ENCODE measurements around the gene CDRT4.

CDRT4 gene

DNA sequence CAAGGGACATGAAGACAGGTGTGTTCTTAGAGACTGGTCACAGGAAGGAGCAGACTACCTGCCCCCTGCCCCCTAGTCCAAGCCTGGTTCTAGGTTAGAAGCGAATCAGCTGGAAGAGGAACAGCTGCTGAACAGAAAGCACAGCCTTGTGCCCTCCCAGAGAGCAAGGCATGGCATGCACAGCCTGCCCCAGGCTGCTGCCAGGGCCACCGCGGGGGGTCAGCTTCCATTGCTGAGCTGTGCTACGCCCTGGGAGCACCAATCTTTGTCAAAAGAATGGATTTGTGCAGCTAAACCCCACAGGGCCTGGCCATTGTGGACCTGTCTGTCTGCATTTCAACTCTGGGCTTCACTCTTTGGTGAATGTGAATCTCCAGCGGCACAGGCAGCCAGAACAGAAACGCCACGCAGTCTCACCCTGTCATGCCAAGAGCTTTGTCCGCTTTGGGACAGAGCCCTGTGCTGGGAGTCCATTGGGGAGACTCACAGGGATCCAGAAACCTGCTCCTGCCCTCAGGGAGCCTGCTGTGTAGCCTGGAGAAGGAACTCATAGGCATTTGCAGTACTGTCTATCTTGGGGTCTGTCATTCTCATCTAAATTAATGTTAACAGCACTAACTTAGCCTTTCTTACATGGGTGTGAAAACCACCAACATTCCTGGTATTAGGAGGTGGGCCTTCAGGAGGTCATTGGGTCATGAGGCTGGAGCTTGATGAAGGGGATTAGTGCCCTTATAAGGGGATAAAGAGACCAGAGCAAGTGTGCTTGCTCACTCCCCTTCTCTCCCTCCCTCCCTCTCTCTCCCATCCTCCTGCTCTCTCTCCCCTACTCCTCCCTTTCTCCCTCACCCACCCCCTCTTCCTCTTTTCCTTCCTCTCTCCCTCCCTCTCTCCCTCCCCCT is 25.6 kb upstream of the CDRT4 start:
- no peak for DNase-seq

DNA sequence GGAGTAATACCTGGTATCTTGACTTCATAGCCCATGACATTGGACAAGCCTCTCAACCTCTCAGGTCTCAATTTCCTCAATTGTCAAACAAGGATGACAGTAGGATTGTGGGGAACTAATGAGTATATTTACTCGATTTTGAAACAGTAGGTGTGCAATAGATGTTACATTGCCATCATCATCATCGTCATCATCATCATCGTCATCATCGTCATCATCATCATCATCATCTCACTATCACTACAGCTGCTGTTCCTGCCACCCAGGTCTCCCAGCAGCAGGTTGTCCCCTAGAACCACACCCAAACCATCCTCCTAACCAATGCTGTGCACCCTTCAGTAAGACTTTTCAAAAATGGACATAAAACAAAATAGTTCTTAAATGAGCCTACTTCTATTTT is 24.8 kb upstream of the CDRT4 start:
- DNase-seq, result no peak

DNA sequence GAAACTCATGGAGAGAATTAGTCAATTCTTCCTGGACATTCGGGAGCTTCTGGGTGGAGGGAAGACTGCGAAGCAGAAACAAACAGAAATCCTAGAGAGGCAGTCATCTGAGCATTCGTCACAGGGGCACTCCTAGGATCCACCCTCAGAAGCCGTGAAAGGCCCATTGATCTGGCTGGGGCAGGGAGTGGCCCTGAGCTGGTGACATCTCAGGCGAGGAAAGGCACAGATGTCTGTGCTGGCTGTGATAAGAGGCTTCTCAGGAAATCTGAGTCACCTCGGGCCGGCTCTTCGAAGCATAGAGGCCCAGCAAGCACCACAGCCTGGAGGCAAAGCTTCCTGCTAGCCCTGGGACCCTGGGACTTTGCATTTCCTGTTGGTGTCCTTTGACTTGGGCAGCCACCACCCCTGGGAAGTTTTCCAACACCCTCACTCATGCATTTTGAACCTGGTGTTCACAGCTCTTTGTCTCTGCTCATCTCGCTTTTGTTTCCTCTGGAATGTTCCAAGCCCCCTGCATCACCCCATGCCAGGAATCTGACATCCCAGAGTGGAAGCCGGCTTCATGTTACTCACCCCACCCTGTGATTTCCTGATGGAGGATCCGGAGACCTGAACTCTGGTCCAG is 23.3 kb upstream of the CDRT4 start:
- peak; percentile 59 for DNase-seq

DNA sequence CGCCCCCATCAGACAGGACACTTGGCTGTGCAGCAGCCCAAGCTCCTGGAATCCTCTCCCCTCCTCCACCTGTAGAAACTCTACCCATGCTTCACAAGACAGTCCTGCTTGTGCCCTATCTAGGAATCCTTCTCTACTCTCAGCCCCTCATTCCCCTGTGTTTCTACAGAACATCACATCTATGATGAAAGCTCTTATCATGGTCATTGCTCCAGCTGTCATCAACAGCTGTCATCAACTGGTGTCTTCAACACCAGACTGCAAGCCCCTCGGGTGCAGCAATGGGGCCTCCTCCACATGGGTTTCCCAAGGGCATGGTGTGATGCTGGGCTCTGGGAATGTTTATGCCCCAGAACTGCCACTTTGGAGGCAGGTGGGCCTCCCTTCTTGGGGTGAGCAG is 21.1 kb upstream of the CDRT4 start:
- no peak for DNase-seq

DNA sequence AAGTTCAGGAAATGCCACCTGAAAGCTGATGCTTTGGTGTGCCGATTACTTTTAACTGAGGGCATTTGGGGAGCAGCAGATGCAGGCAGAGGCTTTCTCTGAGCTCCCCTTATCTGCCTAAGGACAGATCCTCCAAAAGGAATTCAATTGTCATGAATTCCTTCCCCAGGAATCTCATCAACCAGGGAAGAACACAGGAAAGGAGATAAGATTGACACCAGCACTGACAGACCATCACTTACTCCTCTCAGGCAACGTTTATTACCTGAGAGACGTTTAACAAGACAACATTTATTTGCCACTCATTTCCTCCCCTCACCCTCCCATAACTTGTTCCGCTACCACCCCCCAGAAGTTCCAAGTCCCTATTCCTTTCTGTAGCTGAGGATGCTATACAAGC is 17.6 kb upstream of the CDRT4 start:
- no peak for DNase-seq

DNA sequence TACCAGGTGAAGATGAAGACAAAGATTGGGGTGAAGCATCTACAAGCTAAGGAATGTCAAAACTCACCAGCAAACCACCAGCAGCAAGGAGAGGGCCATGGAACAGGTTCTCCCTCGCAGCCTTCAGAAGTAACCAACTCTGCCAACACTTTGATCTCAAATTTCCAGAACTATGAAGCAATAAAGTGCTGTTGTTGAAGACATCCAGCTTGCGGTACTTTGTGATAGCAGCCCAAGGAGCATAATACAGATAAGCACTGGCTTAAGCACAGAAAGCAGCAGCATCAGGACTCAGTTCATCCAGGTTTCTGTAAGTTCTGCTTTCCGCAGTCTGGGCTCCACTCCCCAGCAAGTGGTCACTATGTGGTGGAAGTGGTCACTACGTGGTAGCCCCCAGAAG is 16.0 kb upstream of the CDRT4 start:
- DNase-seq, result no peak

DNA sequence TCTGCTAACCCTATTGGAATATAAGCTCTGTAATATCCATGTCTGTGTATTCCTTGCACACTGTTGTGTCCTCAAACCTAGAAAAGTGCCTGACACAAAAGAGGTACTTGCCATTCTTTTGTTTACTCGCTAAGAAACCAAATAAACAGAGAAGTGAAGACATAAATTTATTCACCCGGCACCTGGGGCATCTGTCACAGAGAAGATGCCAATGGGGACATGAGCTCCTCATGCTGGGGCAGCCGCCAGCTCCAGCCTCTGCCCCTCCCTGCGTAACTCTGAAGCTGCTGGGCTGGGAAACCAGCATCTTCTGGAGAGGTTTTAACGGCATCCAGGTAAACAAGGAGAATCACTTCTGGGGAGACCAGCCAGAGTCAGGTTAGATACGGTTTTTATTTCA is 15.1 kb upstream of the CDRT4 start:
- DNase-seq, result no peak

DNA sequence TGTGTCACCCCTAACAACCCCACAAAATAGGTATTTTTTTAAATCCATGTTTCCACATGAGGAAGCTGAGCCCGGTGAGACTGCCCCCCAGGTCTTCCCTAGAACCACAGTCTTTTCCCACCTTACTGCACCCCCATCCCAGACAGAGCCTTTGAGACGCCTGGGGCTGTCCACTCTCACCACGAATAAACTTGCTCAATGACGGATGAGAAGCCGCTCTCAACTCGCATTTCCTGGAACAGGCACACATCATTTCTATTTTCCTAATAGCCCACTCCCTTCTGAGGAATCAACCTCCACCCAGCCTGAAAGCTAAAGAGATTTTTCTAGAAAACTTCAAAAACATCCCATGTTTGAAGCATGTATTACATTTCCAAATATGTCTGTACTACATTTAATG is 14.1 kb upstream of the CDRT4 start:
- DNase-seq, result no peak

DNA sequence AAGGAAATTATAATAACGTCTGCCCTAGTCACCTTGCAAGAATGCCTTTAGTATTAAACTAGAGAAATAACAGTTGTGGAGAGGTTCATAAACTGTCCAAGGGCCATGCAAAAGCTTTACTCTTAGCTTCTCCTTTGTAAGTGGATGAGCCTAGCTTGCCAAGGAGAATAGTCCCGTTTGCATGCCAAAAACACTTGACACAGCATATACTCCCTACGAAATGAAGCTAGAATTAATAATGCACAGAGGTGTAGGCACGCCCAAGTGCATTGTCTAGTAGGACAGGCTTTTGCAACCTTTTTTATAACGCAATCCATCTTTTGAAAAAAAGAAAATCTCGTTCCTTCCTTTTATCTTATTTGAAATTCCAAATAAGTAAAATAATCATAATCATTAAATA is 12.8 kb upstream of the CDRT4 start:
- no peak for DNase-seq

DNA sequence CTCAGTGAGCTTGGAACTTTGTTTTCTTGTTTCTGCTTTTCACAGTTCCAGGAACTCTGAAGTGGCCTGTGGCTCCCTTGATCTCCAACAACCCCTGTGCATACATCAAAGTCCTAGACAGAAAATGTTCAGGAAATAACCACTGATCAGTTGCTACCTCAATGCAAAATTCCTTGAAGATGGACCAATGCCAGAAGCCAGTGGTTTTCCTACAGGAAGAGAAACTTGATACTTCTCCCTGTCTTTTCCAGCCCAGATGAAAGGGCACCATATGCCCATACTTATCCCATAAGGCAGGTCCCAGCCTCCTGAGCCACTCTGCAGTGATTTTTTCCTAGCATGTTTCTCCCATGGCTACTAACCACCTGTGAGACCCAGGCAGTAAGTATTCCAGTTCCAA is 12.3 kb upstream of the CDRT4 start:
- no peak for DNase-seq

DNA sequence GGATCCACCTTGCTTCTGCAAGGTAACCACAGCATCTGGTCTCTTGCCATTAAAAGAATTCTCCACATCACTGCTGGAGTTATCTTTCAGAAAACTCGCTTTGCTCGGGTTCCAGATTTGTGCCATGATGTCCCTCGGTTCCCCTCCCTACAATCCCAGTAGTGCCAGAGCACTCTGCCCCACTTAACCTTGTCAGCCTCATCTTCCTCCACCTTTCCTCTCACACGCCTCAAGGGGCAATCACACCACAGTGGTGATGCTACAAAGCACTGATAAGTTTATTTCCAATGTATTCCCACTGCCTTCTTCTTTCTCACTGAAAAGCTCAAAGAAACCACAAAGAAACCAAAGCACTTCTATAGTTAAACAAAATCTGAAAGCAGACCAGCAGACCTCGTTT is 11.4 kb upstream of the CDRT4 start:
- DNase-seq, result no peak

DNA sequence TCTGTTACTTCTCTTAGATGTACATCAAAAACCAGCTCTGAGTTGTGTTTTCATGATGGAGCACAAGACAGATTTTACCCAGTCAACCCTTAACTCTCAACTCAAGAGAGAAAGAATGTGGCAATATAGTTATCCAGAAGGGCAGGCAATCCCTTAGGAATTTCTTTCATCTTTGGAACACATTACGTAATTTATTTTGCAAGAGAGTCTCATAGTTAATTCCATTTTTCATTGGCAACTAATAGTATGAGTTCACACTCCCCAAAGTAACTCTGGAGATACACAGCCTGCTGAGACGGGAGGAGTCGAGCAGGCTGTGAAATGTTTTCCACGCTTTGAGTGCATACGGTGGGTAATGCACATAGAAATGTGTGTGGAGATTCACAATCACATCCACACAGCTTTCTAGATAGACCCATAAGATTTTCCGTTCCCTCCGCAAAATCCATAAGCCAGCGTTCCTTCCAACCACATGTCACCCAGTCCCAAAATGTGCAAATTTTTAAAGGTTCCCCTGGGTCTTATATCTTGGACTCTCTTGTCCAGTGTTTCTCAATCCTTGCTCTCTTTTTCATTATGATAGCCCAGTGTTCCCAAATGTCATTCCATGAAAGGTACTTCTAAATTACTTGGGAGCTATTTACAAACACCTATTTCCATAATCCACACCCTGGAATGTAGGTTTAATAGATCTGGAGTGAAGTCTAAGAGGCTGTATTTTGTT is 8.4 kb upstream of the CDRT4 start:
- DNase-seq, result no peak

DNA sequence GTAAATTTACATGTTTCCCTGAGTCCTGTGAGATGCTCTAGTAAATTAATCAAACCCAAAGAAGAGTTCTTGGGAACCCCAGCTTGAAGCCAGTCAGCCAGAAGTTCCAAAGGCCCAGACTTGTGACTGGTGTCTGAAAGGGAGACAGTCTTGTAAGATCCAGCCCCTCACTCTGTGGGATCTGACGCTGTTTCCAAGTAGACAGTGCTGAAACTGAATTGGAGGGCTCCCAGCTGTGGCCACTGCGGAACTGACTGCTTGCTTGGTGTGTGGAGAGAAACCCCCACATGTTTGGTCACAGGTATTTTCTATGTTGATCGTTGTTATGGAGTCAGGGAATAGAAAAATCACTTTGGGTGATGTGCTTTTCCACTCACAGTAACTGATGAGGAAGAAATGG is 5.5 kb upstream of the CDRT4 start:
- DNase-seq, result no peak

DNA sequence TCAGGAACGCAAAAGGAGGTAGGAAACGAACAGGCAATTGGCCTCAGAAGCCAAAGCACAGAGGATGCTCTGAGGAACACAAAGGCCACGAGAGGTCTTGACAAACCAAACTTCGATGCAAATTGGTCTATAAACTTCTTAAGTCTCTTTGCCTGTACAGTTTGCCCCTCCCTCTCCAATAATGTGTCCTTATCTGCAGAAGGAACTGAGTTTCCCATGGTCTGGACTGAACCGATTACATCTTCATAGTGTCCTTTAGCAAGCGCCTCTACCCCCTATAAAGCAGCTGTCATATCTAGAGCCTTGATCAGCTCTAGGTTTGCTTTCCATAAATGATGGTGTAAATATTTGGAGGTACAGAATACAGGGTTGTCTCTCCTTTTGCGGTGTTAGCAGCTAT is 3.1 kb upstream of the CDRT4 start:
- DNase-seq, result no peak

DNA sequence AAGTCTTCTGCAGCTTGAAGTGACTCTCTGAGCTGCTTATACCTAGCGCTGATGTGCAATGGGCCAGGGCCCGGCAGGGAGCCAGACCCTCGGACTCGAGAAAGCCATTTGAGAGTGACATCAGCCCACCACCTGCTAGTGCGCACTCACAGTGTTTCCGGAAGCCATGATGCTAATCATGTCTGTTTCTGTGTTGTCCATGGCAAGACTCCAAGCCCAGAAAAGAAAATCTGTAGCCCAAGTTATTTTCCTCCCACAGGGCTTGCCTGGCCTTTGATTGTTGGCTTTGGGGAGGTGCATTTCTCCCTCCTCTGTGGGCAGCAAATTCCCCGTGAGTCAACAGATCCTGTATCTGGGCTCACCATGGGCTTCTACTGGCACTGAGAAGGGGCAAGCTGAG is 1.8 kb upstream of the CDRT4 start:
- DNase-seq, result no peak

DNA sequence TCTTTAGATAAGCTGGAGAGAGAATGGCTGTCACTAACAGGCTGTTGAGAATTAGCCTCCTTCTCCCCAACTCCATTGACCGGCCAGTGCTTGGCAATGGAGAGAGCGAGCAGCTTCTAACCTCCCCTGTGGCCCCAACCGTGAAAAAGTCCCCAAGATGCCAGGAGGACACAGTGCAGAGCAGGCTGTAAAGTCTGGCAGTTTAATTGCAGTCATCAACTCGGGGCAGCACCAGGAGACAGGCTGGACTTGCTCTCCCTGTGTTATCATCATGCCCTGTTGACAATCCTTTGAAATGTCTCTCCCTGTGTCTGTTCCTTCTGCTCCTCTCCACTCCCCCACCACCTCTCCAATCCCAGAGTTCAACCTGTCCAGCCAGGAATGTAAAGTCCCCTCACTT is 705 bp upstream of the CDRT4 start:
- no peak for DNase-seq

DNA sequence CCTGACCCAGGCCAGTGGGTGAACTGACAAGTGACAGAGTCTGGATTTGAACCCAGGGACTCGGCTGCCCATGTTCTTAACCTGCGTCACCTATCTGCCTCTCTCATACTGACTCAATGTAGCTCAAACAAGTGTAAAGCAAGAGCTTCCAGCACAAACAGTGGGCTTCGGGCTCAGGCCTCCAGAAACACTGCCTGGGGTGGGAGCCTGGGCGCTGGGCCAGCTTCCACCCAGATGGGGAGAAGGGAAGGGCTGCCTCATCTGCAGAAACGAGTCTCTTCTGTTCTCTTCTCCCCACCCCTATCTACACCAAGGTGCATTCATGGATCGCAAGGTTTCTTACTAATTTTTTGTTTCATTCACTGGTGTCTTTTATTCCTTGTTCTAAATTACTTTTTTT is 1.3 kb downstream of the CDRT4 start:
- DNase-seq, result no peak

DNA sequence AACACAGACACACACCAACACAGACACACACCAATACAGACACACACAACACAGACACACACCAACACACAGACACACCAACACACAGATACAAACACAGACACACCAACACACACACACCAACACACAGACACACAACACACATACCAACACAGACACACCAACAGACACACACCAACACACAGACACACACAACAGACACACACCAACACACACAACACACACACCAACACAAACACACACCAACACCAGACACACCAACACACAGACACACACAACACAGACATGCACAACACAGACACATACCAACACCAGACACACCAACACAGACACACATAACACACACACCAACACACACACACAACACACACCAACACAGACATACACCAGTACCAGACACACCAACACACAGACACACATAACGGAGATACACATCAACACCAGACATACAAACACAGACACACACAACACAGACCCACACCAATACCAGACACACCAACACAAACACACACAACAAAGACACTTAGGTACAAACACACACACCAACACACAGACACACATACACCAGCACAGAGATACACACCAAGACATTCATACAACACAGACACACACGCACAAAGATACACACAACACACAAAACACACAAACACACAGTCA is 2.2 kb downstream of the CDRT4 start:
- no peak for DNase-seq

DNA sequence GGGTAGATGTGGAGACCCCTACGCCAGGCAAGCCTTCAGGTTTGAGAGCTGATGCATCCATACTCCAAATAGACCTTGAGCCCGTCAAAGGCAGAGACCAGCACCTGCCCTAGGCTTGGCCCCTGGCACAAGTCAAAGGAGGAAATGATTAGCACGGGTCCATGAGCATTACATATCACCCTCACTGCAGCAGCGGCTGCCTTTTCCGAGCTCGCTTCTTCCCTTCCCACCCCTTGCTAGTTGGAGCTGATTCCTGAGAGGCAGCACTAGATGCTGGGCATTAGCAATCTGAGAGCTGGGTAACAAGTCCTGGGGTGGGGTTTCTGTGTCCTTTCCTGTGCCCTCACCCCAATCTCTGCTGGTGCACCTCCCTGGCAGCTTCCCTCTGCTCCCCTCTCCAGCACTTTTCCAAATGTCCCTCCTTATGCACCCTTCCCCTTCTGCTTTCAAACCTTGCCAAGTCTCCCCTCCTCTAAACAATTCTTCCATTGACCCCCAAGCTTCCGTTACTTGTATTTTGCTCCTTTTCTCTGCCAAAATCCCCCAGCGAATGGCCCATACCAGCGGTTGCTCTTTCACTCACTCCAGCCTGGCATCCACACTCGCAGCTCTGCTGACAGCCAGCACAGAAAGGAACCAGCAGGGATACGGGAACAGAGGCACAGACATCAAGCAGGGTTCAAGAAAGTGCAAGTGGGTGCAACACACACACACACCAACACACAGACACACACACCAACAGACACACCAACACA is 3.0 kb downstream of the CDRT4 start:
- DNase-seq, result no peak

DNA sequence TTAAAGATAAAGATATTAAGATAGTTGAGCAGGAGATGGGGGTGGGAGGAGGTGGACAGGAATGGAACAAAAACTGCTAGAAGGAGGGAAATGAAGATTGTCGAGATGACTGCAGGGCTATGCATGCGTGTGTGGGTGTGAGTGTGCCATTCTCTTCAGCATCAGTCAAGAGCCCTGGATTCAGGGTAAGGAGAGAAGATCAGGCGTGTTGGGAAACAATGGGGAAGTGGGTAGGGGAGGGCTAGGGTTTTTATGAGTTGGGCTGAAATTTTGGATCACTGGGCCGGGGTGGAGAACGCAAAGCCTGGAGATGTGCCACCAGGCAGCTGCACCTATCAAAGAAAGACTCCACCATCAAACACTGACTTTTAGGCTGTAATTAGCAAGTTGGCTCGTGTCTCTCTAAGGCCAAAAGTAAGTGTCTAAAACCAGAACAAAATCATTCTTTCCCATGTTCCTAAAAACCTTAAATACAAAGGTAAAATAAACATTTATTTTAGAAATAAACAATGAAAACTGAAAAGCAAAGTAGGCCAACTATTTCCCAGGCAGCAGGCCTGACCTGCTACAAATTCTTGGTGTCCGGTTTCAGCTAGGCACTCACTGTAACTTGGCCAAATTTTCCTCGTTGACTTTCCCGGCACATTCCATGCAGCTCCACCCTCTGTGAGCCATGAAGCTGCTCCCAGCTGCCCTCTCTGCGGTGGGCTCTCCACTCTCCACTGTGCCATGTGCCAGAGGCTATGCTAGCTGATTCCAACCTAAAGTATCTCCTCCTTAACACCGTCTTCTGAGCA is 4.2 kb downstream of the CDRT4 start:
- DNase-seq, result no peak

DNA sequence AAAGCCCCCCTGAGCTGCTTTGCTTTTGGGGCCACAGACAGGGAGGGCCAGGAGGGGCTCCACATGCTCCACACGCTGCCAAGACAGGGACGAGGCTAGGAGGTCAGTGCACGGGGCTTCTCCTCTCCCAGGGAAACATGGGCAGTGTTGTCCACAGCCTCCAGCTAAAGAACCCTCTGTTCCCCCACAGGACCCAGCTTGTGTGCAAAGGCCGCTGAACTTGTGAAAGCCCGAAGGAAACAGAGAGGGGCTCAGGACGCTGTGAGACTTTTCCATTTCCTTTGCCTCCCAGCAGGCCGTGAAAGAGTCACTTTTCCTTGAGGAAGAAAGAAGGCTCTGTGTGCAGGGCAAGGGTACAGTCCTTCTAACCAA is 9.7 kb downstream of the CDRT4 start:
- DNase-seq, result no peak

Data from stimulated activated CD4-positive, alpha-beta T cell treated with anti-CD3 and anti-CD28 coated beads, Interleukin-1b, Interleukin-23, amount 100 ng/mL, for 48 hours (primary cell).